NCI-H146 (cell line): Measurements from ENCODE around the gene DNAL1.
"Not testable (repeated sequence)": the region's sequence is repeated elsewhere in the genome, so short reads cannot be mapped to it uniquely, and the experiment has no call there.

ENCODE experiments used
- DNase-seq: peaks from one replicate; lab custom pipeline; 2025; lab: John Stamatoyannopoulos, UW

Gene DNAL1

DNA sequence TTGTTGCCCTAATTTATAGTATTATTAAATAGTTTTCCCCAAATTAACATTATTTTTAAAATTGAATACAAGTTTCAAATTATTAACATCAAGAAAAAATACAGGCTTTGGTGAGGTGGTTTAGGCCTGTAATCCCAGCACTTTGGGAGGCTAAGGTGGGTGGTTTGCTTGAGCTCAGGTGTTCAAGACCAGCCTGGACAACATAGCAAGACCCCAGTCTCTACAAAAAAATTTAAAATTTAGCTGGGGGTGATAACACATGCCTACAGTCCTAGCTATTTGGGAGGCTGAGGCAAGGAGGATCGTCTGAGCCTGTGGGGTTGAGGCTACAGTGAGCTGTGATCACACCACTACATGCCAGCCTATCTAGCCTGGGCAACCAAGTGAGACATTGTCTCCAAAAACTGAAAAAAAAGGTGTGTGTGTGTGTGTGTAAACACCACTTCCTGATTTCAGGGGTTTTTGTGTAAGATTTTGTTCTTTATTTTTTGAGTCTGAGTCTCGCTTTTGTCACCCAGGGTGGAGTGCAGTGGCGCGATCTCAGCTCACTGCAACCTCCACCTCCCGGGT, 3.9 kb upstream of the DNAL1 start:
- no peak for DNase-seq

GRCh38 chr14:73645248-73645610, 443 bp downstream of the DNAL1 start:
- no peak for DNase-seq

- DNase-seq: no peak
Measured at GRCh38 chr14:73651005-73651404, 6.2 kb downstream of the DNAL1 start.

DNA sequence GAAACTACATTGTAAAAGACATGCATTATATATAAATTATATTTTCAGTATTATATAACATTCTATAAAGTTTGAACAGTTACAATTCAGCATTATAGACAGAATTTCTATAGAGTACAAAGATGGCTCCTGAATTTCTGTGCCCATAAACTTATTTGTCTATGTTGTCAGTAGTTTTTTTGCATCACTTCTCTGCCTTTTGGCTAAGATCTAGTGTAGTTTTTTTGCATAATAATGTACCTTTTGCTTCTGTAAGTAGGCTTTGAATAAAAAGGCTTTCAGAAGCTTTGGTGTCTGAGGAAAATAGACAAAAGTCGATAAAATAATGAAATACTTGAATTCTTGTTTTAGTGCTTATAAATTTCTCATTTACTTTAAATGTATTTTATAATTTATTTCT, 11.1 kb downstream of the DNAL1 start:
- DNase-seq: no peak

DNA sequence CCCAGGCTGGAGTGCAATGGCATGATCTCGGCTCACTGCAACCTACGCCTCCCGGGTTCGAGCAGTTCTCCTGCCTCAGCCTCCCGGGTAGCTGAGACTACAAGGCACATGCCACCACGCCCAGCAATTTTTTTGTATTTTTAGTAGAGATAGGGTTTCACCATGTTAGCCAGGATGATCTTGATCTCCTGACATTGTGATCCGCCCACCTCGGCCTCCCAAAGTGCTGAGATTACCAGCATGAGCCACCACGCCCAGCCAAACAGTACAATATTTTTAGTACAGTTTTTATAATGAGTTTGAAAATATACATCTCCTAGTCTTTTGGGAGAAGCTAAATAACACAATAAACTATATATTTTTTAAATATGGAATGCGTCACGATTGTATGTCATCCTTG, 14.4 kb downstream of the DNAL1 start:
- not testable (repeated sequence) for DNase-seq

- no peak for DNase-seq
Measured at GRCh38 chr14:73660511-73660910, 15.7 kb downstream of the DNAL1 start.

DNA sequence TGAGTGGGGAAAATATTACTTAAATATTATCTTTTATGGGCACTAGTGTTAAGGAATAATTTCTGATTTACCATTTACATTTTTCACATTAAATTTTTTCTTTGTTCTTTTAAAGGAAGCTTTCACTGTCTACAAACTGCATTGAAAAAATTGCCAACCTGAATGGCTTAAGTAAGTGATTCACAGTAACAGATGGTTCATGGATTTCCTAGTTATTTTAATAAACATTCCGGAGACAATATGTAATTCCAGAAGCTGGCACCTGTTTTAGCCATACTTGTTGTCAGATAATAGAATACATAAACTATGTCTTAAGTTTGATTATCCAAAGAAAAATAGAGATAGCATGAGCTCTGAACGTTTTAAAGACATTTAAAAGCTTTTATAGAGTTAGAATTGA, 17.1 kb downstream of the DNAL1 start:
- DNase-seq: no peak

GRCh38 chr14:73662487-73662943, 17.7 kb downstream of the DNAL1 start:
- DNase-seq: peak; percentile 1

GRCh38 chr14:73663548-73664212, 18.9 kb downstream of the DNAL1 start:
- no peak for DNase-seq

- DNase-seq: no peak
Measured at GRCh38 chr14:73665130-73665529, 20.3 kb downstream of the DNAL1 start.

DNA sequence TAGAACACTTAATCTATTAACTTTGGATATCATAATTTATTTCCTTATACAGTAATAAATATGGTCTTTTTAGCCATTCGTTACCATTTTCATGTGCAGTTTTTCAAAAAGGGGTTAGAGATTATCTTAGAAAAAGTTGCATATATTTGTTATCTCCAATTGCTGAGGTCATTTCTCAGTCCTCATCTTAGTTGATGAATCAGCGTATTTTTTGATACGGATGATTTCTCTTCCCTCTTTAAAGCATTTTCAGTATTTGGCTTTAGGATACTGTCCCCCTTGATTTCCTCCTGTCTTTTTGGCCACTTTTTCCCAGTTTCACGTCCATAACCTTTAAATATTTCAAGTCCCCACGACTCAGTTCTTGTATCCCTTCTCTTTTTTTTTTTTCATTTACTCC, 21.8 kb downstream of the DNAL1 start:
- no peak for DNase-seq

DNA sequence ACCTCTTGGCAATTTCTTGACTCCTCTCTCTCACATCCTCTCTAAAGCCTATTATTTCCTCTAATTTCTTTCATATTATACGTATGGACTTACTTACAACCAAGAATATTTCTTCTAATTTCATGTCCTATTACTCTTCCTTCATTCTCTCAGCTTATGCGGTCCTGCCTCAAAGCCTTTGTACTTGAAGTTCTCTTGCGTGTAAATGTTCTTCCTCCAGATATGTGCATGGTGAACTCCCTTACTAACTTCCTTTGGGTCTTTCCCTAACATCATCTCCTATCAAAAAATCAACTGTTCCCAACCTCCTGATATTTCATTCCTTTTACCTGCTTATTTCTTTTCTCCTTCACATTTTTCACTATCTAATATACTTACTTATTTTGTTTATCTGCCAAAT, 23.1 kb downstream of the DNAL1 start:
- no peak for DNase-seq

DNA sequence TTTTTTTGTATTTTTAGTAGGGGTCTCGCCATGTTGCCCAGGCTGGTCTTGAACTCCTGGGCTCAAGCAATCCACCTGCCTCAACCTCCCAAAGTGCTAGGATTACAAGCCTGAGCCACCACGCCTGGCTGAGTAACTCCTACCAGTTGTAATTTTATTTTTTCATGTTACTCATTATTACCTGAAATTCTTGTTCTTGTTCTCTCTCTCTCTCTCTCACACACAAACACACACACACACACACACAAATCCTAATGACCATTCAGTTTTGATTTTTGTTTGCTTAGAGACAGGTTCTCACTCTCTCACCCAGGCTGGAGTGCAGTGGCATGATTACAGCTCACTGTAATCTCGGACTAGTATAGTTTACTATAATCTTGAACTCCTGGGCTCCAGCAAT, 30.2 kb downstream of the DNAL1 start:
- DNase-seq: no peak

DNA sequence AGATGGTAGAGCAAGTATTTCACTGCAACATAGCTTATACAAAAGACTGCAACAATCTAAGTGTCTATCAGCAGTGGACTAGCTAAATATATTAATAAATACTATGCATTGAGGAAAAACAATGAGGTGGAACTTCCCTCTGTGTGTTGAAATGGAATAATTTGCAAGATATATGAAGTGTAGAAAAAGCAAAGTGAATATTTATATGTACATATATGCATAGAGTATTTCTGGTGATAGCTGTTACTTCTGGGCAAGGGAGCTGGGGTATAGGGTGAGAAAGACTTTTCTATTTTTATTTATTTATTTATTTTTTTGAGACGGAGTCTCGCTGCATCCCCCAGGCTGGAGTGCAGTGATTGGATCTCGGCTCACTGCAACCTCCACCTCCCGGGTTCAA, 33.9 kb downstream of the DNAL1 start:
- no peak for DNase-seq

GRCh38 chr14:73680821-73681220, 36.0 kb downstream of the DNAL1 start:
- DNase-seq: no peak

- no peak for DNase-seq
Measured at GRCh38 chr14:73684627-73685026, 39.8 kb downstream of the DNAL1 start.

DNA sequence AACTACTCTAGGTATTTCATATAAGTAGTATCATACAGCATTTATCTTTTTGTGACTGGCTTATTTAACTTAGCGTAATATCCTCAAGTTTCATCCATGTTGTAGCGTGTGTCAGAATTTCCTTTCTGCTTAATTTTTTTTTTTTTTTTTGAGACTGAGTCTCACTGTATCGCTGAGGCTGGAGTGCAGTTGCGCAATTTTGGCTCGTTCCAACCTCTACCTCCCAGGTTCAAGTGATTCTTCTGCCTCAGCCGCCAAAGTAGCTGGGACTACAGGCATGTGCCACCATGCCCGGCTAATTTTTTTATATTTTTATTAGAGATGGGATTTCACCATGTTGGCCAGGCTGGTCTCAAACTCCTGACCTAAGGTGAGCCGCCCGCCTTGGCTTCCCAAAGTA, 40.5 kb downstream of the DNAL1 start:
- DNase-seq: no peak

GRCh38 chr14:73686901-73687300, 42.1 kb downstream of the DNAL1 start:
- DNase-seq: no peak

DNA sequence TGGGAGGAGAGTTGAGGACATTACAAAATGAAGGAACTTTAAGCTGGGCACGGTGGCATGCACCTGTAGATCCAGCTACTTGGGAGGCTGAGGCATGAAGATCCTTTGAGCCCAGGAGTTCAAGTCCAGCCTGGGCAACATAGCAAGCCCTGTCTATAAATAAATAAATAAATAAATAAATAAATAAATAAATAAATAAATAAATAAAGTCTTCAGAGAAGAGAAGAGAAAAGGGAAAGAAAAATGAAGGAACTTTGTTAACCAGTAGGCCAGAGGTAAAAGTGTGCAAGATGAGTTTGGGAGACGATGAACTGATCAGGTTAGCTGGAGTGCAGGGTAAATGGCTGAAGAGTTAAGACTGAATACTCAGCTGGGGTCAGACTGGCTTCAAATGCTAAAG, 49.3 kb downstream of the DNAL1 start:
- DNase-seq: no peak

GRCh38 chr14:73695082-73695481, 50.3 kb downstream of the DNAL1 start:
- DNase-seq: no peak

DNA sequence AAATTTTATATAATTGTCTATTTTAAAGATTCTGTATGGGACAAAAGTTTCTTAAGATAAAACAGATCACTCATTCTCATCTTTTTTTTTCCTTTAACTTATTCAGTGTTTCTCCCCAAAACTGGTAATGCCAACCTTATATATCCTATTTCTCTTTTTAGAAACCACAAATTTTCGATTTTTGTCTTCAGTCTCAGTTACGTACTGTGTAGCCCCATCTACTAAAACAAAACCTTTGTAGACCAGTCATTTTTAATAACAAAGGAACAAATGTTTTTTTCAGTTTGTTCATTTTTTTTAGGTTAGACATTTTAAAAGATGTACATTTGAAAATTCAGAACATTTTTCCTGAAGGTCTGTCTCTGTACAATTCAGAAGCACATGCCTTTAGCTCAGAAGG, 51.2 kb downstream of the DNAL1 start:
- DNase-seq: no peak

GRCh38 chr14:73696466-73697400, 51.9 kb downstream of the DNAL1 start:
- no peak for DNase-seq

GRCh38 chr14:73700325-73700724, 55.5 kb downstream of the DNAL1 start:
- no peak for DNase-seq
